ENCODE data around the gene OTUD5.
"Not testable (repeated sequence)": the region's sequence is repeated elsewhere in the genome, so short reads cannot be mapped to it uniquely, and the experiment has no call there.

Gene OTUD5

DNA sequence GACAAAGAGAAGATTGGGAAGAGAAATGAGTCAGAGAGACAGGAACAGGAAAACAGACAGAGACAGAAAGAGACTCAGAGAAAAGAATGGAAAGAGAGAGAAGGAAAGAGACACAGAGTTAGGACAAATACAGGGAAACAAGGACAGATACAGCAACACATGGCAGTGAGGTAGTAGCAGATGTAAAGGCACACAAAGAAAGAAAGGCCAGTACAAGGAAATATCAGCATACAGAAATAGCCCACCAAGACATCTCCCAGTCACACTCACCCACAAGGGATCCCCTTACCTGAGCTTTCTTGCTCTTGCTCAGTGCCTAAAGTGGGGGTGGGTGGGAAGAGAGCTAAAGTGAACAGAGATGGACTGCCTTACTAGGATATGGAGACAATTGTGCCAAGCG, 40.5 kb upstream of the OTUD5 start:
- DNase-seq (ENCODE audit: low read depth, low spot score) = no peak
- TF ChIP-seq SUZ12 (IDR thresholded peaks at IDR 0.05; ENCODE audit: extremely low read depth, insufficient read depth, insufficient read length) (no peak), ZNF274 (IDR thresholded peaks at IDR 0.05; ENCODE audit: low read depth, low read length) (no peak), YY1 (IDR thresholded peaks at IDR 0.05; ENCODE audit: insufficient read depth, insufficient read length) (no peak)
- H3K27me3 ChIP-seq (ENCODE audit: insufficient read depth, insufficient read length) = no peaks in the 10 kb centered on the region
- H3K36me3 ChIP-seq (ENCODE audit: insufficient read depth, insufficient read length, low read length) = peaks cover 60% of the 10 kb centered on the region
- H3K4me3 ChIP-seq (ENCODE audit: insufficient read length, low read depth) = no peak overlapping the region
- H3K4me1 ChIP-seq (ENCODE audit: insufficient read depth, insufficient read length) = no peaks in the 10 kb centered on the region
- no peak overlapping the region for H3K9ac ChIP-seq (ENCODE audit: insufficient read length, low read depth)
- H3K9me3 ChIP-seq (ENCODE audit: insufficient read depth, low read length) = no peaks in the 10 kb centered on the region

DNA sequence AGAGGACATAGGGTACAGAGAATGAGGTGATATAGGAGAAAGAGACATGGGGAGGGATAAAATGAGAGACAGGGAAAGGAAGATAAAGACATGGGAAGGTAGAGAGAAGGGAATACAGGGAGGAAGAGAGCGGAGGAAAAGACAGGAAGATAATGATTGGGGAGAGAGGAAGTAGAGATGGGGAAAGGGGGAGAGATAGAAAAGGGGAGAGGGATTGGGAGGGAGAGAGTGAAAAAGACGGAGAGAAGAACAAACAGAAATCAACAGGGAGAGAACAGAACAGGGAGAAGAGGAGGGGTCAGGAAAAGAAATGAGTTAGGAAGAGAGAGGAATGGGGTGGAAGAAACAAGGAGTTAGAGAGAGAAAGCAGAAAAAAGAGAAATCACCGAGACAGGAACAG, 40.0 kb upstream of the OTUD5 start:
- Histone ChIP-seq H3K27me3 (ENCODE audit: insufficient read depth, insufficient read length) (no peaks in the 10 kb centered on the region), H3K36me3 (ENCODE audit: insufficient read depth, insufficient read length, low read length) (peaks cover 62% of the 10 kb centered on the region), H3K4me3 (ENCODE audit: insufficient read length, low read depth) (no peak overlapping the region), H3K9ac (ENCODE audit: insufficient read length, low read depth) (no peak overlapping the region), H3K9me3 (ENCODE audit: insufficient read depth, low read length) (no peaks in the 10 kb centered on the region), H3K4me1 (ENCODE audit: insufficient read depth, insufficient read length) (no peaks in the 10 kb centered on the region)
- DNase-seq (ENCODE audit: low read depth, low spot score) = no peak
- TF ChIP-seq YY1 (IDR thresholded peaks at IDR 0.05; ENCODE audit: insufficient read depth, insufficient read length) (no peak), SUZ12 (IDR thresholded peaks at IDR 0.05; ENCODE audit: extremely low read depth, insufficient read depth, insufficient read length) (no peak), ZNF274 (IDR thresholded peaks at IDR 0.05; ENCODE audit: low read depth, low read length) (no peak)

DNA sequence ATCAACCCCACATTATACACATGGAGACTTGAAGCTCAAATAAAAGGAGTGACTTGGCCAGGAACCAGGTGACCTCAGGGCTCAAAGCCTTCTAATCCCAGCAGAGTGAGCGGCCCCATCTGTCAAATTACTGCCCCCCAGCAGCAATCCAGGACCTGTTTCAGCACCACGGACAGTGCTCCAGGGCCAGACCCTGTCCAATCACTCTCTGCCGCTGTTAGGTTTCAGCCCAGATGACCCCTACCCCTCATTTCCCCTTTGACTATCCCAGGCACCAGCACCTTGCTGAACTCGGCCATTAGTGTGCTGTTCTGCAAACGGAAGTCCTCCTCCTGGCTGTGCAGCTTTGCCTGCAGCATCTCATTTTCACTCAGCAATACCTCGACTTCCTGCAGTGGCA, 39.6 kb upstream of the OTUD5 start:
- Histone ChIP-seq H3K36me3 (ENCODE audit: insufficient read depth, insufficient read length, low read length) (peaks cover 66% of the 10 kb centered on the region), H3K27me3 (ENCODE audit: insufficient read depth, insufficient read length) (no peaks in the 10 kb centered on the region)
- DNase-seq (ENCODE audit: low read depth, low spot score) = no peak

DNA sequence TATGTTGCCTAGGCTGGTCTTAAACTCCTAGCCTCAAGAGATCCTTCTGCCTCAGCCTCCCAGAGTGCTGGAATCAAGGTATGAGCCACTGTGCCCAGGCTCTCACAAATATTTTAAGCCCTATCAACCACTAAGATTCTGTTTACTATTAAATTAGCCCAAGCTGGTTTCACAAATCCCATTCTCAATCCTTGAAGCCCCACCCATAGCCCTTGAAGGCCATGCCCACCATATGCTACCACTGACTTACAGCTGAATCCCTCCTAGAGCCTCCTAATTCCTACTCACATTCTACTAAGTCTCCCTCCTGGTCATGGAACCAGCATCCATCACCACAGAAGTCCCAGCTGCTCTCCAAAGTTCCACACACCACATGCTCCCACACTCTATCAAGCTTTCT, 34.9 kb upstream of the OTUD5 start:
- H3K4me1 ChIP-seq (ENCODE audit: insufficient read depth, insufficient read length) = no peaks in the 10 kb centered on the region
- TF ChIP-seq SUZ12 (IDR thresholded peaks at IDR 0.05; ENCODE audit: extremely low read depth, insufficient read depth, insufficient read length) (no peak), ZNF274 (IDR thresholded peaks at IDR 0.05; ENCODE audit: low read depth, low read length) (no peak), YY1 (IDR thresholded peaks at IDR 0.05; ENCODE audit: insufficient read depth, insufficient read length) (no peak)
- H3K27me3 ChIP-seq (ENCODE audit: insufficient read depth, insufficient read length) = no peaks in the 10 kb centered on the region
- no peaks in the 10 kb centered on the region for H3K9me3 ChIP-seq (ENCODE audit: insufficient read depth, low read length)
- peaks cover 77% of the 10 kb centered on the region for H3K36me3 ChIP-seq (ENCODE audit: insufficient read depth, insufficient read length, low read length)
- no peak overlapping the region for H3K9ac ChIP-seq (ENCODE audit: insufficient read length, low read depth)
- no peak for DNase-seq (ENCODE audit: low read depth, low spot score)
- no peak overlapping the region for H3K4me3 ChIP-seq (ENCODE audit: insufficient read length, low read depth)

More for the DNA sequence above, 39.6 kb upstream of the OTUD5 start:
- Histone ChIP-seq H3K9me3 (ENCODE audit: insufficient read depth, low read length) (no peaks in the 10 kb centered on the region), H3K4me3 (ENCODE audit: insufficient read length, low read depth) (no peak overlapping the region), H3K4me1 (ENCODE audit: insufficient read depth, insufficient read length) (no peaks in the 10 kb centered on the region), H3K9ac (ENCODE audit: insufficient read length, low read depth) (no peak overlapping the region)
- TF ChIP-seq SUZ12 (IDR thresholded peaks at IDR 0.05; ENCODE audit: extremely low read depth, insufficient read depth, insufficient read length) (no peak), ZNF274 (IDR thresholded peaks at IDR 0.05; ENCODE audit: low read depth, low read length) (no peak), YY1 (IDR thresholded peaks at IDR 0.05; ENCODE audit: insufficient read depth, insufficient read length) (no peak)

DNA sequence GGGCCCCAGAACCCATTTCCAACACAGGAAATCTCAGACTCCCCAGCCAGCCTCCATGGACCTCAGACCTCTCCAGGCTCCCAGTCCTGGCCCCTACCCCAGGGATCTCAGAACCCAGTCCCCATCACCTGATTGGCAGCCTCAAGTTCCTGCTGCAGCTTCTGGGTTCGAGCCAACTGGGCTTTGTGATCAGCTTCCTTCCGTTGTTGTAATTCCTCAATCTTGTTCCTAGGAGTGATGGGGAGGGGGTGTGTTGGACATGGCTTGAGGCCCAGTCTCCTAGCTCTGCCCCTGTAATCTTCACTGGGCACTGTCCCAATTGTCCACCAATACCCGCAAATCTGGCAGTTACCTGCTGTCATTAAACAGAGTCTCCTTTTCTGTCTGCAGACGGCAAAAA, 32.1 kb upstream of the OTUD5 start:
- Histone ChIP-seq H3K4me1 (ENCODE audit: insufficient read depth, insufficient read length) (no peaks in the 10 kb centered on the region), H3K27me3 (ENCODE audit: insufficient read depth, insufficient read length) (no peaks in the 10 kb centered on the region), H3K9me3 (ENCODE audit: insufficient read depth, low read length) (no peaks in the 10 kb centered on the region), H3K4me3 (ENCODE audit: insufficient read length, low read depth) (no peak overlapping the region), H3K36me3 (ENCODE audit: insufficient read depth, insufficient read length, low read length) (peaks cover 68% of the 10 kb centered on the region), H3K9ac (ENCODE audit: insufficient read length, low read depth) (no peak overlapping the region)
- DNase-seq (ENCODE audit: low read depth, low spot score) = no peak
- TF ChIP-seq SUZ12 (IDR thresholded peaks at IDR 0.05; ENCODE audit: extremely low read depth, insufficient read depth, insufficient read length) (no peak), YY1 (IDR thresholded peaks at IDR 0.05; ENCODE audit: insufficient read depth, insufficient read length) (no peak), ZNF274 (IDR thresholded peaks at IDR 0.05; ENCODE audit: low read depth, low read length) (no peak)

DNA sequence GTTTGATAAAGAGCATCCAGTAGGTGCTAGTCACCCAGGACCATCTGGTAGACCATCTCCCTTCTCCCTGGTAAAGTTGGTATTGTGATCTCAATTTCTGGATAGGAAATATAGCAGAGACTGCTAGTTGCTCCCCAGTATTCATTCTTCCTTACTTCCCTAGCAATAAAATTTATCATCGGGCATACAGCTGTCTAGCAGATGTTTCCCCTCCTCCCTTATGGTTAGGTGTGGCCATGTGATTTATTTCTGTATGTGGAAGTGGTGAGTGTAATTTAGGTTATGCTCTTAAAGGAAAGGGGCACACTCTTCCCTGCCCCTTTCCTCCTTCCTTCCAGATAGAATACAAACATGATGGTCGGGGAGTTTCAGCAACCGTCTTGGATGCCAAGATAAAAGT, 26.5 kb upstream of the OTUD5 start:
- no peak overlapping the region for H3K9ac ChIP-seq (ENCODE audit: insufficient read length, low read depth)
- H3K36me3 ChIP-seq (ENCODE audit: insufficient read depth, insufficient read length, low read length) = peaks cover 63% of the 10 kb centered on the region
- TF ChIP-seq SUZ12 (IDR thresholded peaks at IDR 0.05; ENCODE audit: extremely low read depth, insufficient read depth, insufficient read length) (no peak), ZNF274 (IDR thresholded peaks at IDR 0.05; ENCODE audit: low read depth, low read length) (no peak), YY1 (IDR thresholded peaks at IDR 0.05; ENCODE audit: insufficient read depth, insufficient read length) (no peak)
- H3K4me1 ChIP-seq (ENCODE audit: insufficient read depth, insufficient read length) = no peaks in the 10 kb centered on the region
- no peak for DNase-seq (ENCODE audit: low read depth, low spot score)
- no peaks in the 10 kb centered on the region for H3K27me3 ChIP-seq (ENCODE audit: insufficient read depth, insufficient read length)
- H3K4me3 ChIP-seq (ENCODE audit: insufficient read length, low read depth) = no peak overlapping the region
- H3K9me3 ChIP-seq (ENCODE audit: insufficient read depth, low read length) = no peaks in the 10 kb centered on the region

DNA sequence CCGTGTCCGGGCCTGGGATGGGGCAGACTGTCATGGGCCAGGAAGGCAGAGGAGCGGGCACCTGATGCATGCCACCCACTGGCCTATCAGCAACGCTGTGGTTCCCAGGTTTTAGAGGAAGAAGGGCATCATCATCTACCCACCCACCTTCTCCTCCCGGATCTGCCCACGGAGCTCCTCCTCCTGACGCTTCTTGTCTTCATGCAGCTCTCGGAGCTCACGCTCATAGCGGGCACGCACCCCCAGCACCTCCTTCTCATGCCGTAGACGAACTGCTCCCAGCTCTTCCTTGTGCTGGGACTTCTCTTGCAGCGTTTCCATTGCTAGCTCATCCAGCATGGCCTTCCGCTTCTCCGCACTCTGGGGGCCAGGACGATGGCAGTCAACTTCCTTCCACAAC, 25.7 kb upstream of the OTUD5 start:
- H3K9ac ChIP-seq (ENCODE audit: insufficient read length, low read depth) = no peak overlapping the region
- no peak for DNase-seq (ENCODE audit: low read depth, low spot score)
- no peak for TF ChIP-seq ZNF274 (IDR thresholded peaks at IDR 0.05; ENCODE audit: low read depth, low read length)
- TF ChIP-seq YY1 (IDR thresholded peaks at IDR 0.05; ENCODE audit: insufficient read depth, insufficient read length) = no peak
- TF ChIP-seq SUZ12 (IDR thresholded peaks at IDR 0.05; ENCODE audit: extremely low read depth, insufficient read depth, insufficient read length) = no peak
- peaks cover 61% of the 10 kb centered on the region for H3K36me3 ChIP-seq (ENCODE audit: insufficient read depth, insufficient read length, low read length)
- H3K9me3 ChIP-seq (ENCODE audit: insufficient read depth, low read length) = no peaks in the 10 kb centered on the region
- H3K4me3 ChIP-seq (ENCODE audit: insufficient read length, low read depth) = no peak overlapping the region
- no peaks in the 10 kb centered on the region for H3K4me1 ChIP-seq (ENCODE audit: insufficient read depth, insufficient read length)
- H3K27me3 ChIP-seq (ENCODE audit: insufficient read depth, insufficient read length) = no peaks in the 10 kb centered on the region

DNA sequence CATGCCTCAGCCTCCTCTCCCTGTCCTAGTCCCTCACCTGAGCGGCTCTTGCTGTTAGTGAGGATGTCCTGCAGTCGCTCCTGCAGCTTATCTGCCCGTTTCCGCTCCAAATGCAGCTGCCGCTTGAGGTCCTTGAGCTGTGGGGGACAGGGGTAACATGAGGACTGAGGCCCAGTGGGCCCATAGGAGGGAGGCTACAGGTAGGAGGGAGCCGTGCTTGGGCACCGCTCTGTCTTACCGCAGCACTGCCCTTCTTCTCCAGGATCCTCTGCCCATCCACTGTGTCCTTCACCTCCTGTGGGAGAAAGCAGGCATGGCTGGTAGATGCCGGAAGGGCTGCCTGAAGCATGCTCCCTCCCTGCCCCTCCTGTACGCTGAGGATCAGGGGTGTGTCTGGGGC, 23.8 kb upstream of the OTUD5 start:
- no peak overlapping the region for H3K4me3 ChIP-seq (ENCODE audit: insufficient read length, low read depth)
- H3K27me3 ChIP-seq (ENCODE audit: insufficient read depth, insufficient read length) = no peaks in the 10 kb centered on the region
- no peak for TF ChIP-seq YY1 (IDR thresholded peaks at IDR 0.05; ENCODE audit: insufficient read depth, insufficient read length)
- no peak for TF ChIP-seq ZNF274 (IDR thresholded peaks at IDR 0.05; ENCODE audit: low read depth, low read length)
- TF ChIP-seq SUZ12 (IDR thresholded peaks at IDR 0.05; ENCODE audit: extremely low read depth, insufficient read depth, insufficient read length) = no peak
- no peak for DNase-seq (ENCODE audit: low read depth, low spot score)
- H3K36me3 ChIP-seq (ENCODE audit: insufficient read depth, insufficient read length, low read length) = peaks cover 68% of the 10 kb centered on the region
- H3K4me1 ChIP-seq (ENCODE audit: insufficient read depth, insufficient read length) = no peaks in the 10 kb centered on the region
- H3K9me3 ChIP-seq (ENCODE audit: insufficient read depth, low read length) = no peaks in the 10 kb centered on the region
- H3K9ac ChIP-seq (ENCODE audit: insufficient read length, low read depth) = peak overlapping the region; percentile 17

- H3K27me3 ChIP-seq (ENCODE audit: insufficient read depth, insufficient read length); DNase-seq (ENCODE audit: low read depth, low spot score); H3K9me3 ChIP-seq (ENCODE audit: insufficient read depth, low read length); H3K9ac ChIP-seq (ENCODE audit: insufficient read length, low read depth); H3K4me1 ChIP-seq (ENCODE audit: insufficient read depth, insufficient read length); H3K4me3 ChIP-seq (ENCODE audit: insufficient read length, low read depth): not testable (repeated sequence)
- H3K36me3 ChIP-seq (ENCODE audit: insufficient read depth, insufficient read length, low read length) = peaks cover 72% of the 10 kb centered on the region
These were observed 22.9 kb upstream of the OTUD5 start for GRCh38 chrX:48980341-48980740.

Data from NT2/D1 (cell line).